ENCODE measurements around the gene SLC25A53. TPM values are rescaled to one million over a fixed set of nuclear protein-coding genes. Genes with fewer than 3 reads are reported as not detected.

The SLC25A53 gene
- total and polyA plus RNA-seq, 2 of the 4 experiments (the other 2 are of a cell fraction): 3.7 to 5.9 TPM

DNA sequence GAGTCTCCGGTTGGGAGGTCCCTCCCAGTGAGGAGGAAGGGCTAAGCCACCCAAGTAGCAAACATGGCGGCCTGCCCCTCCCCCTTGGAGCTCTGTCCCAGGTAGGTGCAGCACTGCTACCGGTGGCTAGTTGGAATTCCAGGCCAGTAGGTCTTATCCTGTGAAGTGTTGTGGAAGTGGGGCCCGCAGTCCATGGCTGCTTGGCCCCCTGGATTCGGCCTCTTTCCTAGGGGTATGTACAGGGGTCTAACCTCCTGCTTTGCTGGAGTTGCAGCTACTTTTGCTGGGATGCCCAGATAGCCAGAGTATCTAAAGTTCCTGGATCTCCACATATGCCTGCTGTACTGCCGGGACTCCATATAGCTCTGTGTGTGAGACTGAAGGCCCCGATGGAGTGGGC, 70.9 kb downstream of the SLC25A53 start:
- Histone ChIP-seq H3K23ac (ENCODE audit: low read depth, low read length) (no peak overlapping the region), H3K79me1 (ENCODE audit: low read depth in 1 of 2, low read length in 2 of 2) (no peaks in the 10 kb centered on the region), H3K36me3 (ENCODE audit: control insufficient read depth, insufficient read depth, low read length) (no peaks in the 10 kb centered on the region), H3K56ac (ENCODE audit: extremely low read depth, insufficient read depth, low read length) (no peak overlapping the region), H3K18ac (ENCODE audit: low read depth, low read length) (no peak overlapping the region), H2AFZ (replicated peaks; ENCODE audit: low read length, poor library complexity) (no peak overlapping the region), H3K14ac (replicated peaks; ENCODE audit: low read depth, low read length) (no peak overlapping the region), H3K4me2 (ENCODE audit: low read depth, low read length) (no peak overlapping the region), H2AK5ac (ENCODE audit: low read depth, low read length) (no peak overlapping the region), H3K9ac (ENCODE audit: low read depth, low read length) (no peak overlapping the region), H3K27me3 (ENCODE audit: control insufficient read depth, insufficient read depth, low read length) (peaks cover 4% of the 10 kb centered on the region), H4K5ac (ENCODE audit: low read depth, low read length) (no peak overlapping the region), H2BK120ac (ENCODE audit: low read depth, low read length) (no peak overlapping the region), H3K4me3 (ENCODE audit: insufficient read depth, low read depth, low read length) (no peak overlapping the region), H2BK5ac (ENCODE audit: low read depth, low read length, poor library complexity, severe bottlenecking) (no peak overlapping the region), H4K8ac (ENCODE audit: low read depth in 2 of 2, low read length in 2 of 2) (no peak overlapping the region), H3K4me1 (ENCODE audit: control insufficient read depth, insufficient read depth, low read length) (no peaks in the 10 kb centered on the region), H4K91ac (ENCODE audit: insufficient read depth, low read depth, low read length) (no peak overlapping the region), H3K9me3 (ENCODE audit: control insufficient read depth, insufficient read depth, low read length) (no peaks in the 10 kb centered on the region), H2BK15ac (ENCODE audit: low read depth, low read length) (no peak overlapping the region), H2AK9ac (replicated peaks; ENCODE audit: low read depth, low read length, poor library complexity) (no peak overlapping the region), H4K20me1 (ENCODE audit: insufficient read depth, low read length) (no peaks in the 10 kb centered on the region), H3K9me1 (ENCODE audit: insufficient read depth, low read length) (no peaks in the 10 kb centered on the region), H3K4ac (ENCODE audit: low read depth, low read length) (no peak overlapping the region), H3K27ac (ENCODE audit: insufficient read depth, low read length) (no peak overlapping the region), H2BK20ac (ENCODE audit: low read depth, low read length) (no peak overlapping the region)
- dilution Hi-C loops (cut with HindIII; ENCODE audit: low sequenced_read_pairs, unreplicated experiment) (no loop called here), intact Hi-C loops (cut with micrococcal nuclease) (no loop called here), in situ Hi-C loops (cut with MboI; ENCODE audit: low sequenced_read_pairs) (no loop called here)
- DNase-seq (no peak), ATAC-seq (ENCODE audit: low read depth) (no peak)
- no peak for TF ChIP-seq SMC3 (IDR thresholded peaks at IDR 0.05; ENCODE audit: low read depth, low read length)
- TF ChIP-seq RCOR1 (IDR thresholded peaks at IDR 0.05; ENCODE audit: insufficient replicate concordance, low read length): no peak
- TF ChIP-seq BHLHE40 (IDR thresholded peaks at IDR 0.05; ENCODE audit: low read depth, low read length): no peak
- TF ChIP-seq FOS (IDR thresholded peaks at IDR 0.05; ENCODE audit: low read depth, low read length): no peak
- no peak for TF ChIP-seq MAFK (IDR thresholded peaks at IDR 0.05; ENCODE audit: low read depth, low read length)
- TF ChIP-seq CHD1 (IDR thresholded peaks at IDR 0.05; ENCODE audit: low read depth, low read length): no peak
- TF ChIP-seq, protein P1, sequence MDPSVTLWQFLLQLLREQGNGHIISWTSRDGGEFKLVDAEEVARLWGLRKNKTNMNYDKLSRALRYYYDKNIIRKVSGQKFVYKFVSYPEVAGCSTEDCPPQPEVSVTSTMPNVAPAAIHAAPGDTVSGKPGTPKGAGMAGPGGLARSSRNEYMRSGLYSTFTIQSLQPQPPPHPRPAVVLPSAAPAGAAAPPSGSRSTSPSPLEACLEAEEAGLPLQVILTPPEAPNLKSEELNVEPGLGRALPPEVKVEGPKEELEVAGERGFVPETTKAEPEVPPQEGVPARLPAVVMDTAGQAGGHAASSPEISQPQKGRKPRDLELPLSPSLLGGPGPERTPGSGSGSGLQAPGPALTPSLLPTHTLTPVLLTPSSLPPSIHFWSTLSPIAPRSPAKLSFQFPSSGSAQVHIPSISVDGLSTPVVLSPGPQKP (IDR thresholded peaks at IDR 0.05; ENCODE audit: borderline replicate concordance, low read depth, low read length): no peak
- TF ChIP-seq, protein P2, sequence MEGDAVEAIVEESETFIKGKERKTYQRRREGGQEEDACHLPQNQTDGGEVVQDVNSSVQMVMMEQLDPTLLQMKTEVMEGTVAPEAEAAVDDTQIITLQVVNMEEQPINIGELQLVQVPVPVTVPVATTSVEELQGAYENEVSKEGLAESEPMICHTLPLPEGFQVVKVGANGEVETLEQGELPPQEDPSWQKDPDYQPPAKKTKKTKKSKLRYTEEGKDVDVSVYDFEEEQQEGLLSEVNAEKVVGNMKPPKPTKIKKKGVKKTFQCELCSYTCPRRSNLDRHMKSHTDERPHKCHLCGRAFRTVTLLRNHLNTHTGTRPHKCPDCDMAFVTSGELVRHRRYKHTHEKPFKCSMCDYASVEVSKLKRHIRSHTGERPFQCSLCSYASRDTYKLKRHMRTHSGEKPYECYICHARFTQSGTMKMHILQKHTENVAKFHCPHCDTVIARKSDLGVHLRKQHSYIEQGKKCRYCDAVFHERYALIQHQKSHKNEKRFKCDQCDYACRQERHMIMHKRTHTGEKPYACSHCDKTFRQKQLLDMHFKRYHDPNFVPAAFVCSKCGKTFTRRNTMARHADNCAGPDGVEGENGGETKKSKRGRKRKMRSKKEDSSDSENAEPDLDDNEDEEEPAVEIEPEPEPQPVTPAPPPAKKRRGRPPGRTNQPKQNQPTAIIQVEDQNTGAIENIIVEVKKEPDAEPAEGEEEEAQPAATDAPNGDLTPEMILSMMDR (conservative IDR thresholded peaks at IDR 0.05; ENCODE audit: low read depth, low read length): no peak
- TF ChIP-seq RFX5 (IDR thresholded peaks at IDR 0.05; ENCODE audit: low read depth, low read length): no peak
- no peak for TF ChIP-seq RAD21 (IDR thresholded peaks at IDR 0.05; ENCODE audit: low read length)
- no peak for TF ChIP-seq NFE2L2 (IDR thresholded peaks at IDR 0.05; ENCODE audit: low read depth, low read length)
- WGBS, 2 experiments (ENCODE audit: extremely low coverage in 2 of 2, insufficient read length in 1 of 2): no CpG with 5 or more reads among the region's 7 CpGs
- CTCF ChIA-PET: no interaction called here
- POLR2A ChIA-PET (ENCODE audit: unreplicated experiment): no interaction called here
- BruUV-seq (replicated peaks): no TSS peak

Measured in IMR-90 (cell line).